ENCODE measurements around the gene KLHL35. TPM values are rescaled to one million over a fixed set of nuclear protein-coding genes. Genes with fewer than 3 reads are reported as not detected.

The KLHL35 gene
- total RNA-seq, 4 donors from 2014 or later, result 0.27 to 0.32 TPM; not detected in 2

DNA sequence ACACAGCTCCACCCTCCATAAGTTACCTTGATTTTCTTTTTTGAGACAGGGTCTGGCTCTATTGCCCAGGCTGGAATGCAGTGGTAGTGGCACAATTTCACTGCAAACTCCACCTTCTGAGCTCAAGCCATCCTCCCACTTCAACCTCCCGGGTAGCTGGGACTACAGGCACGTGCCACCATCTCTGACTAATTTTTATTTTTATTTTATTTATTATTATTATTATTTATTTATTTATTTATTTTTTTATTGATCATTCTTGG is 24.1 kb downstream of the KLHL35 start:
- WGBS, 2 donors (ENCODE audit: low coverage in 1 of 2), result 92 to 93% methylated on average over 2 of the region's 2 CpGs
- H3K4me3 ChIP-seq, result no peak overlapping the region
- H3K4me1 ChIP-seq, result no peaks in the 10 kb centered on the region
- intact Hi-C loops (cut with DNase I; ENCODE audit: low total_unique reads) (no loop called here), in situ Hi-C loops (cut with MboI; ENCODE audit: low pct_ligation_motif_present in 1 of 4, low pct_unique_long_range_greater_than_20kb in 1 of 4, low sequenced_read_pairs in 3 of 4) (no loop called here)
- H3K27ac ChIP-seq, result no peak overlapping the region
- no peaks in the 10 kb centered on the region for H3K27me3 ChIP-seq
- TF ChIP-seq POLR2A (IDR thresholded peaks at IDR 0.05) (no peak), EP300 (IDR thresholded peaks at IDR 0.05; ENCODE audit: low read depth) (no peak), POLR2AphosphoS5 (IDR thresholded peaks at IDR 0.05) (no peak)
- TF ChIP-seq, protein P1, sequence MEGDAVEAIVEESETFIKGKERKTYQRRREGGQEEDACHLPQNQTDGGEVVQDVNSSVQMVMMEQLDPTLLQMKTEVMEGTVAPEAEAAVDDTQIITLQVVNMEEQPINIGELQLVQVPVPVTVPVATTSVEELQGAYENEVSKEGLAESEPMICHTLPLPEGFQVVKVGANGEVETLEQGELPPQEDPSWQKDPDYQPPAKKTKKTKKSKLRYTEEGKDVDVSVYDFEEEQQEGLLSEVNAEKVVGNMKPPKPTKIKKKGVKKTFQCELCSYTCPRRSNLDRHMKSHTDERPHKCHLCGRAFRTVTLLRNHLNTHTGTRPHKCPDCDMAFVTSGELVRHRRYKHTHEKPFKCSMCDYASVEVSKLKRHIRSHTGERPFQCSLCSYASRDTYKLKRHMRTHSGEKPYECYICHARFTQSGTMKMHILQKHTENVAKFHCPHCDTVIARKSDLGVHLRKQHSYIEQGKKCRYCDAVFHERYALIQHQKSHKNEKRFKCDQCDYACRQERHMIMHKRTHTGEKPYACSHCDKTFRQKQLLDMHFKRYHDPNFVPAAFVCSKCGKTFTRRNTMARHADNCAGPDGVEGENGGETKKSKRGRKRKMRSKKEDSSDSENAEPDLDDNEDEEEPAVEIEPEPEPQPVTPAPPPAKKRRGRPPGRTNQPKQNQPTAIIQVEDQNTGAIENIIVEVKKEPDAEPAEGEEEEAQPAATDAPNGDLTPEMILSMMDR (IDR thresholded peaks at IDR 0.05), result no peak
- no peaks in the 10 kb centered on the region for H3K9me3 ChIP-seq
- no peak for DNase-seq
- H3K36me3 ChIP-seq, result peaks cover 0 to 33% (median 16%) of the 10 kb centered on the region in 4 donors

DNA sequence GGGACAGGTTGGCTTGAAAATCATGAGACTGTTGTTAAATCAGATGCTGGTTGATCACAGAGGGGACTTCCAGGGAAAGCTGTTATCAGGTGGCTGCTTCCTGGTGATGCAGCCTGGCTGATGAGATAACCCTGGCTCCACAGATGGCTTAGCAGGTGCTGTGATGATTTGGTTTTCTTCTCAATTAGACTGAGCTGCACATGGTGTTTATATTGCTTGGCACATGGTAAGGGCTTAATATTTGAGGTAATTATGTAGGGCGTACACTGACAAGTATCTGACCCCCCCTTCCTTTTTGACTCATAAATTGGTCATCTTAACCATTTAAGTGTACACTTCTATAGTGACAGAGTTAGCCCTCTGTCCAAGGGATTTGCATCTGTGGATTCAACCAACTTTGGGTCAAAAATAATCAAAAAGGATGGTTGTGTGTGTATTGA is 26.6 kb downstream of the KLHL35 start:
- WGBS, 2 donors (ENCODE audit: low coverage in 1 of 2), result 30% methylated on average over 1 of the region's 1 CpG; no CpG with 5 or more reads in 1 of the 2 donors
- H3K4me3 ChIP-seq, result no peak overlapping the region
- DNase-seq, result no peak
- no peaks in the 10 kb centered on the region for H3K9me3 ChIP-seq
- peaks cover 0 to 53% (median 20%) of the 10 kb centered on the region in 4 donors for H3K36me3 ChIP-seq
- peaks cover 5 to 10% (median 7%) of the 10 kb centered on the region in 4 donors for H3K4me1 ChIP-seq
- in situ Hi-C loops (cut with MboI; ENCODE audit: low pct_ligation_motif_present in 1 of 4, low pct_unique_long_range_greater_than_20kb in 1 of 4, low sequenced_read_pairs in 3 of 4) (no loop called here), intact Hi-C loops (cut with DNase I; ENCODE audit: low total_unique reads) (no loop called here)
- H3K27me3 ChIP-seq, result no peaks in the 10 kb centered on the region
- no peak overlapping the region for H3K27ac ChIP-seq
- TF ChIP-seq, protein P1 (IDR thresholded peaks at IDR 0.05), result no peak
- TF ChIP-seq POLR2AphosphoS5 (IDR thresholded peaks at IDR 0.05) (no peak), EP300 (IDR thresholded peaks at IDR 0.05; ENCODE audit: low read depth) (no peak), POLR2A (IDR thresholded peaks at IDR 0.05) (no peak)

DNA sequence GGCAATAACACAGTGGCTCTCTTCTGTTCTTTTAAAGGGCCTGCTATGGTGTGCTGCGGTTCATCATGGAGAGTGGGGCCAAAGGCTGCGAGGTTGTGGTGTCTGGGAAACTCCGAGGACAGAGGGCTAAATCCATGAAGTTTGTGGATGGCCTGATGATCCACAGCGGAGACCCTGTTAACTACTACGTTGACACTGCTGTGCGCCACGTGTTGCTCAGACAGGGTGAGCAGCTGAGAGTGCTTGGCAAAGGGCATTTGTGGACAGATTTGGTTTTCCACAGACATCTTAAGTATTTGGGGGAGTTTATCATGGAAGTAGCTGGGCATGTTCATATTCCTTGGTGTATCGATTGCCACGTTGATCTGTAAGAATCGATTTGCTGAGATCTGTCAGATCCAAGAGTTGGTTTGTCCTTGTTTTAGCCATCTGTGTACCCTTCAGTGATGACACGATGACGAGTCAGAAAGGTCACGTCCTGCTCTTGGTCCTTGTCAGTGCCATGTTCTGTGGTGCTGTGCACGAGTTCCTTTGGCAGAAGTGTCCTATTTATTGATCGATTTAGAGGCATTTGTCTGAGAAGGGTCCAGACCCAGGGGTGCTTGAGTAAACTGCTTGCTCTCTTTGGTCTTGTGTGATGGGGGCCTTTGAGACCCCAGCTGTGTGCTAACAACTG is 28.9 kb downstream of the KLHL35 start:
- Histone ChIP-seq H3K27ac (no peak overlapping the region), H3K27me3 (no peaks in the 10 kb centered on the region), H3K9me3 (no peaks in the 10 kb centered on the region), H3K4me3 (no peak overlapping the region), H3K4me1 (peaks cover 9 to 22% (median 18%) of the 10 kb centered on the region in 4 donors), H3K36me3 (peaks cover 0 to 53% (median 20%) of the 10 kb centered on the region in 4 donors)
- intact Hi-C loops (cut with DNase I; ENCODE audit: low total_unique reads) (no loop called here), in situ Hi-C loops (cut with MboI; ENCODE audit: low pct_ligation_motif_present in 1 of 4, low pct_unique_long_range_greater_than_20kb in 1 of 4, low sequenced_read_pairs in 3 of 4) (no loop called here)
- TF ChIP-seq, protein P1 (IDR thresholded peaks at IDR 0.05), result no peak
- TF ChIP-seq POLR2AphosphoS5 (IDR thresholded peaks at IDR 0.05) (no peak), POLR2A (IDR thresholded peaks at IDR 0.05) (no peak), EP300 (IDR thresholded peaks at IDR 0.05; ENCODE audit: low read depth) (no peak)
- 80 to 95% methylated on average over 3 to 15 of the region's 15 CpGs for WGBS, 2 donors (ENCODE audit: low coverage in 1 of 2)
- DNase-seq, result no peak

DNA sequence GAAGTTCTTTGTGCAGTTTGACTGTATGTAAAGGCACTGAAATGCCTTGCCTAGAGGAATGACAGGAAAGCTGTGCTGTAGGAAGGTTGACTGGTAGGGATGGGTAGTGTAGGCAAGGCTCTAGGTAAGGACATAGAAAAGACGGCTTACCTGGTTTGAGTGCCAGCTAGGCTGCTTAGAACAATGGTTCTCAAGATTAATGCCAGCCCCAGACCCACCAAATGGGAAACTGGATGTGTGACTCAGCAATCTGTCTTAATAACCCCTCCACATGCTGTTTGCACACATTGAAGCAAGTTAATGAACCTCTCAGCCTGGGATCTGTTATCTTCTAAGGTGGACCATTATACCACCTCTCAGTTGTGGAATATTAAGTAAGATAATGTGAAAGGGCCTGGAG is 30.0 kb downstream of the KLHL35 start:
- in situ Hi-C loops (cut with MboI; ENCODE audit: low pct_ligation_motif_present in 1 of 4, low pct_unique_long_range_greater_than_20kb in 1 of 4, low sequenced_read_pairs in 3 of 4) (no loop called here), intact Hi-C loops (cut with DNase I; ENCODE audit: low total_unique reads) (no loop called here)
- WGBS, 2 donors (ENCODE audit: low coverage in 1 of 2), result 75 to 76% methylated on average over 1 of the region's 1 CpG
- TF ChIP-seq POLR2A (IDR thresholded peaks at IDR 0.05) (no peak), POLR2AphosphoS5 (IDR thresholded peaks at IDR 0.05) (no peak), EP300 (IDR thresholded peaks at IDR 0.05; ENCODE audit: low read depth) (no peak)
- Histone ChIP-seq H3K36me3 (peaks cover 0 to 53% (median 20%) of the 10 kb centered on the region in 4 donors), H3K4me1 (peaks cover 9 to 22% (median 18%) of the 10 kb centered on the region in 4 donors), H3K27me3 (no peaks in the 10 kb centered on the region), H3K4me3 (no peak overlapping the region), H3K27ac (no peak overlapping the region), H3K9me3 (no peaks in the 10 kb centered on the region)
- DNase-seq, result no peak
